Activated CD4-positive, alpha-beta T cell treated with anti-CD3 and anti-CD28 coated beads, Interleukin-2, amount 10 ng/mL, durations not matched to agents 7 days and 5 days (primary cell): ENCODE results near the gene P3H2. TPM values are rescaled to one million over a fixed set of nuclear protein-coding genes. Genes with fewer than 3 reads are reported as not detected.

Experiments used
- CTCF ChIA-PET: fragments of 350-600 bp; sonication (Branson Sonifier 250); formaldehyde crosslinking; loops from one replicate; lab custom pipeline; 2021; ENCODE audit warnings: antibody characterized with exemption; lab: Charles Lee
- POLR2A ChIA-PET: fragments of 350-600 bp; sonication (Branson Sonifier 250); formaldehyde crosslinking; loops from one replicate; lab custom pipeline; 2021; ENCODE audit warnings: antibody characterized with exemption; lab: Charles Lee
- DNase-seq: peaks from one replicate; pipeline ENCODE4 v3.0.0-alpha.2; 2020
- H3K27ac Mint-ChIP-seq: one replicate; pipeline ENCODE4 v1.8.0; 2021; ENCODE audit warnings: mild to moderate bottlenecking, moderate library complexity, mixed read lengths
- H3K27me3 Mint-ChIP-seq: one replicate; pipeline ENCODE4 v1.8.0; 2021; ENCODE audit warnings: mixed read lengths
- H3K36me3 Mint-ChIP-seq: one replicate; pipeline ENCODE4 v1.8.0; 2021; ENCODE audit warnings: low read depth, mixed read lengths
- H3K4me1 Mint-ChIP-seq: one replicate; pipeline ENCODE4 v1.8.0; 2021; ENCODE audit warnings: mixed read lengths
- H3K4me3 Mint-ChIP-seq: one replicate; pipeline ENCODE4 v1.8.0; 2021; ENCODE audit warnings: mild to moderate bottlenecking, moderate library complexity, mixed read lengths
- H3K9me3 Mint-ChIP-seq: one replicate; pipeline ENCODE4 v1.8.0; 2021; ENCODE audit warnings: mixed read lengths
- total RNA-seq, 2 experiments: library from RNA; stranded (reverse); gene quantifications; one replicate each; pipeline ENCODE4 v1.2.3, GENCODE V29; 2021

The P3H2 gene
- total RNA-seq, 2 experiments from 2014 or later = not detected

- CTCF ChIA-PET = no interaction called here
Observed at GRCh38 chr3:190032923-190033322, 87.8 kb downstream of the P3H2 start.

GRCh38 chr3:190031887-190032752 lies 88.6 kb downstream of the P3H2 start:
- no peak overlapping the region for H3K4me3 Mint-ChIP-seq
- no peaks in the 10 kb centered on the region for H3K36me3 Mint-ChIP-seq
- H3K27me3 Mint-ChIP-seq = peaks cover 8% of the 10 kb centered on the region
- CTCF ChIA-PET = no interaction called here
- POLR2A ChIA-PET = no interaction called here
- H3K9me3 Mint-ChIP-seq = no peaks in the 10 kb centered on the region
- no peak overlapping the region for H3K27ac Mint-ChIP-seq
- no peaks in the 10 kb centered on the region for H3K4me1 Mint-ChIP-seq
- DNase-seq = no peak

More at GRCh38 chr3:190032923-190033322, 87.8 kb downstream of the P3H2 start:
- Mint-ChIP-seq H3K27me3 (peaks cover 6% of the 10 kb centered on the region), H3K4me1 (no peaks in the 10 kb centered on the region), H3K9me3 (no peaks in the 10 kb centered on the region), H3K36me3 (no peaks in the 10 kb centered on the region), H3K27ac (no peak overlapping the region), H3K4me3 (no peak overlapping the region)
- DNase-seq = no peak
- POLR2A ChIA-PET = no interaction called here

- Mint-ChIP-seq H3K27me3 (peaks cover 2% of the 10 kb centered on the region), H3K27ac (no peak overlapping the region), H3K36me3 (no peaks in the 10 kb centered on the region), H3K4me1 (no peaks in the 10 kb centered on the region), H3K9me3 (no peaks in the 10 kb centered on the region), H3K4me3 (no peak overlapping the region)
- CTCF ChIA-PET = no interaction called here
- POLR2A ChIA-PET = no interaction called here
- no peak for DNase-seq
Observed at GRCh38 chr3:190027116-190027515, 93.6 kb downstream of the P3H2 start.

GRCh38 chr3:190026154-190026553 lies 94.5 kb downstream of the P3H2 start:
- Mint-ChIP-seq H3K4me3 (no peak overlapping the region), H3K36me3 (no peaks in the 10 kb centered on the region), H3K27ac (no peak overlapping the region), H3K4me1 (no peaks in the 10 kb centered on the region), H3K27me3 (peaks cover 5% of the 10 kb centered on the region), H3K9me3 (no peaks in the 10 kb centered on the region)
- ChIA-PET POLR2A (no interaction called here), CTCF (no interaction called here)
- DNase-seq = no peak

- peaks cover 5% of the 10 kb centered on the region for H3K27me3 Mint-ChIP-seq
- no peaks in the 10 kb centered on the region for H3K36me3 Mint-ChIP-seq
- H3K9me3 Mint-ChIP-seq = no peaks in the 10 kb centered on the region
- no peak for DNase-seq
- no peak overlapping the region for H3K4me3 Mint-ChIP-seq
- POLR2A ChIA-PET = no interaction called here
- no peaks in the 10 kb centered on the region for H3K4me1 Mint-ChIP-seq
- CTCF ChIA-PET = interaction anchor here (0.7 kb wide), 1 partner anchor 105 kb away, joined by 3 read pairs; no protein-coding TSS in a partner anchor
- no peak overlapping the region for H3K27ac Mint-ChIP-seq
Observed at GRCh38 chr3:190024912-190025311, 95.8 kb downstream of the P3H2 start.

GRCh38 chr3:190019844-190020243 lies 100.9 kb downstream of the P3H2 start:
- peaks cover 7% of the 10 kb centered on the region for H3K27me3 Mint-ChIP-seq
- ChIA-PET CTCF (no interaction called here), POLR2A (no interaction called here)
- no peaks in the 10 kb centered on the region for H3K36me3 Mint-ChIP-seq
- no peak overlapping the region for H3K4me3 Mint-ChIP-seq
- no peak for DNase-seq
- no peak overlapping the region for H3K27ac Mint-ChIP-seq
- no peaks in the 10 kb centered on the region for H3K9me3 Mint-ChIP-seq
- no peaks in the 10 kb centered on the region for H3K4me1 Mint-ChIP-seq

GRCh38 chr3:190019006-190019405 lies 101.7 kb downstream of the P3H2 start:
- no peak overlapping the region for H3K27ac Mint-ChIP-seq
- H3K4me1 Mint-ChIP-seq = no peaks in the 10 kb centered on the region
- ChIA-PET POLR2A (no interaction called here), CTCF (no interaction called here)
- H3K9me3 Mint-ChIP-seq = no peaks in the 10 kb centered on the region
- no peak for DNase-seq
- no peaks in the 10 kb centered on the region for H3K36me3 Mint-ChIP-seq
- no peak overlapping the region for H3K4me3 Mint-ChIP-seq
- H3K27me3 Mint-ChIP-seq = peaks cover 9% of the 10 kb centered on the region

- H3K4me1 Mint-ChIP-seq = no peaks in the 10 kb centered on the region
- H3K27ac Mint-ChIP-seq = no peak overlapping the region
- CTCF ChIA-PET = no interaction called here
- no peaks in the 10 kb centered on the region for H3K9me3 Mint-ChIP-seq
- H3K4me3 Mint-ChIP-seq = no peak overlapping the region
- H3K27me3 Mint-ChIP-seq = peaks cover 9% of the 10 kb centered on the region
- no peaks in the 10 kb centered on the region for H3K36me3 Mint-ChIP-seq
- POLR2A ChIA-PET = no interaction called here
- no peak for DNase-seq
Observed at GRCh38 chr3:190018460-190018859, 102.2 kb downstream of the P3H2 start.

GRCh38 chr3:190017521-190018288 lies 103.0 kb downstream of the P3H2 start:
- CTCF ChIA-PET = no interaction called here
- no peaks in the 10 kb centered on the region for H3K4me1 Mint-ChIP-seq
- no peak for DNase-seq
- no peak overlapping the region for H3K27ac Mint-ChIP-seq
- no peak overlapping the region for H3K4me3 Mint-ChIP-seq
- H3K27me3 Mint-ChIP-seq = peaks cover 9% of the 10 kb centered on the region
- H3K9me3 Mint-ChIP-seq = no peaks in the 10 kb centered on the region
- POLR2A ChIA-PET = no interaction called here
- no peaks in the 10 kb centered on the region for H3K36me3 Mint-ChIP-seq

- H3K4me1 Mint-ChIP-seq = no peaks in the 10 kb centered on the region
- no peaks in the 10 kb centered on the region for H3K9me3 Mint-ChIP-seq
- H3K36me3 Mint-ChIP-seq = no peaks in the 10 kb centered on the region
- peaks cover 9% of the 10 kb centered on the region for H3K27me3 Mint-ChIP-seq
- POLR2A ChIA-PET = no interaction called here
- no peak for DNase-seq
- H3K27ac Mint-ChIP-seq = no peak overlapping the region
- CTCF ChIA-PET = no interaction called here
- H3K4me3 Mint-ChIP-seq = no peak overlapping the region
Observed at GRCh38 chr3:190016966-190017365, 103.7 kb downstream of the P3H2 start.

GRCh38 chr3:190014940-190015339 lies 105.8 kb downstream of the P3H2 start:
- Mint-ChIP-seq H3K4me1 (no peaks in the 10 kb centered on the region), H3K9me3 (no peaks in the 10 kb centered on the region), H3K27ac (no peak overlapping the region), H3K36me3 (no peaks in the 10 kb centered on the region), H3K4me3 (no peak overlapping the region), H3K27me3 (peaks cover 8% of the 10 kb centered on the region)
- ChIA-PET POLR2A (no interaction called here), CTCF (no interaction called here)
- DNase-seq = no peak

GRCh38 chr3:190013943-190014924 lies 106.5 kb downstream of the P3H2 start:
- H3K9me3 Mint-ChIP-seq = no peaks in the 10 kb centered on the region
- no peaks in the 10 kb centered on the region for H3K36me3 Mint-ChIP-seq
- no peak overlapping the region for H3K4me3 Mint-ChIP-seq
- no peak for DNase-seq
- no peak overlapping the region for H3K27ac Mint-ChIP-seq
- CTCF ChIA-PET = interaction anchor here (0.9 kb wide), 1 partner anchor 17 kb away, joined by 4 read pairs; no protein-coding TSS in a partner anchor
- peaks cover 8% of the 10 kb centered on the region for H3K27me3 Mint-ChIP-seq
- POLR2A ChIA-PET = no interaction called here
- H3K4me1 Mint-ChIP-seq = no peaks in the 10 kb centered on the region
